B cell (primary cell): Measurements from ENCODE around the gene ABTB2. TPM values are rescaled to one million over a fixed set of nuclear protein-coding genes. Genes with fewer than 3 reads are reported as not detected.

ENCODE experiments used
- ATAC-seq: fragments of 200-7000 bp; cut with Tn5 transposase; one replicate; pipeline ENCODE4 v1.10.0; 2021; ENCODE audit warnings: low read depth, mild to moderate bottlenecking, moderate number of reproducible peaks, moderate library complexity
- CTCF ChIA-PET: fragments of 350-600 bp; sonication (Branson Sonifier 250); formaldehyde crosslinking; loops from one replicate; lab custom pipeline; 2021; ENCODE audit warnings: antibody characterized with exemption, inconsistent platforms; lab: Charles Lee
- POLR2A ChIA-PET: fragments of 350-600 bp; sonication (Branson Sonifier 250); formaldehyde crosslinking; loops from one replicate; lab custom pipeline; 2021; ENCODE audit warnings: antibody characterized with exemption; lab: Charles Lee
- DNase-seq: peaks from one replicate; pipeline ENCODE4 v3.0.0; 2013
- H2AFZ ChIP-seq: 2 replicates; pipeline ENCODE4 v1.6.1; 2012; ENCODE audit warnings: mild to moderate bottlenecking, low read depth, low read length; ENCODE audit not compliant: insufficient read depth, poor library complexity, severe bottlenecking
- H3K27ac ChIP-seq, 2 donors: 1 replicate in 1 of 2; 2 replicates in 1 of 2; pipeline ENCODE4 v1.5.1; 2012 to 2013; ENCODE audit warnings: low read length in 2 of 2, mild to moderate bottlenecking in 2 of 2, moderate library complexity in 1 of 2
- H3K27me3 ChIP-seq, 4 experiments: fragments of 200-600 bp in 1 of 4; sonication (generic) in 1 of 4; replicated peaks in 1 of 4; 1 replicate in 2 of 4; 2 replicates in 2 of 4; pipeline versions ENCODE4 v1.6.1 to v1.7.0; 2013 to 2016; ENCODE audit warnings: low read length in 3 of 4, mild to moderate bottlenecking in 2 of 4, mixed read lengths in 1 of 4, moderate library complexity in 1 of 4; ENCODE audit not compliant: insufficient read depth in 4 of 4, control insufficient read depth in 3 of 4; ENCODE audit errors: control extremely low read depth in 1 of 4
- H3K36me3 ChIP-seq, 2 experiments: replicated peaks in 1 of 2; 1 replicate in 1 of 2; 2 replicates in 1 of 2; pipeline versions ENCODE4 v1.6.1 to v1.7.1; 2013; ENCODE audit warnings: low read length in 1 of 2; ENCODE audit not compliant: insufficient read depth in 2 of 2, control insufficient read depth in 1 of 2; ENCODE audit errors: control extremely low read depth in 1 of 2, extremely low read depth in 1 of 2
- H3K4me1 ChIP-seq, 2 donors: fragments of 200-600 bp in 1 of 2; sonication (generic) in 1 of 2; 1 replicate in 1 of 2; 2 replicates in 1 of 2; pipeline versions ENCODE4 v1.5.1 to v1.6.1; 2013 to 2017; ENCODE audit warnings: low read length in 2 of 2; ENCODE audit not compliant: control insufficient read depth in 2 of 2, insufficient read depth in 2 of 2
- H3K4me2 ChIP-seq: replicated peaks from 2 replicates; pipeline ENCODE3; 2012; ENCODE audit warnings: mild to moderate bottlenecking, low read depth, low read length; ENCODE audit not compliant: poor library complexity, severe bottlenecking
- H3K4me3 ChIP-seq, 5 experiments: fragments of 200-600 bp in 1 of 5; sonication (generic) in 1 of 5; 1 replicate in 3 of 5; 2 replicates in 2 of 5; pipeline versions ENCODE4 v1.5.1 to v1.7.0; 2011 to 2016; ENCODE audit warnings: low read length in 4 of 5, mild to moderate bottlenecking in 4 of 5, low read depth in 2 of 5, control low read depth in 1 of 5, moderate library complexity in 1 of 5; ENCODE audit not compliant: insufficient read depth in 1 of 5; ENCODE audit errors: control extremely low read depth in 1 of 5, extremely low read depth in 1 of 5
- H3K79me2 ChIP-seq: fragments of 200-600 bp; sonication (generic); one replicate; pipeline ENCODE4 v1.6.0; 2016; ENCODE audit warnings: low read length; ENCODE audit not compliant: control insufficient read depth, insufficient read depth
- H3K9ac ChIP-seq: fragments of 200-600 bp; sonication (generic); 2 replicates; pipeline ENCODE4 v1.6.1; 2017; ENCODE audit warnings: mild to moderate bottlenecking, low read length, moderate library complexity
- H3K9me3 ChIP-seq, 3 donors: one replicate each; pipeline versions ENCODE4 v1.6.1 to v1.7.1; 2013; ENCODE audit warnings: low read length in 2 of 3; ENCODE audit not compliant: control insufficient read depth in 2 of 3, insufficient read depth in 1 of 3; ENCODE audit errors: control extremely low read depth in 1 of 3
- H4K20me1 ChIP-seq: 2 replicates; pipeline ENCODE4 v1.6.0; 2012; ENCODE audit warnings: mild to moderate bottlenecking, low read length; ENCODE audit not compliant: insufficient read depth, control insufficient read depth, poor library complexity, severe bottlenecking
- H3K27ac Mint-ChIP-seq: one replicate; pipeline ENCODE4 v1.8.0; 2021; ENCODE audit warnings: mixed read lengths
- H3K27me3 Mint-ChIP-seq: one replicate; pipeline ENCODE4 v1.8.0; 2021; ENCODE audit warnings: mixed read lengths
- H3K4me1 Mint-ChIP-seq: one replicate; pipeline ENCODE4 v1.8.0; 2021; ENCODE audit warnings: mixed read lengths
- H3K4me3 Mint-ChIP-seq: one replicate; pipeline ENCODE4 v1.8.0; 2021; ENCODE audit warnings: mixed read lengths
- H3K9me3 Mint-ChIP-seq: one replicate; pipeline ENCODE4 v1.8.0; 2022; ENCODE audit warnings: mixed read lengths; ENCODE audit not compliant: insufficient read depth
- CTCF ChIP-seq: fragments of 200-600 bp; IDR thresholded peaks from one replicate; pipeline ENCODE4 v1.8.0; 2022; ENCODE audit warnings: antibody characterized with exemption, mild to moderate bottlenecking
- EZH2 ChIP-seq: IDR thresholded peaks from 2 replicates; pipeline ENCODE4 v1.6.1; 2012; ENCODE audit warnings: borderline replicate concordance, low read depth, mild to moderate bottlenecking, moderate library complexity, low read length; ENCODE audit not compliant: insufficient read depth, poor library complexity, severe bottlenecking
- WGBS: methylation state at CpG from one replicate; pipeline ENCODE4 v1.1.5; 2013; ENCODE audit warnings: missing lambda C conversion rate; ENCODE audit not compliant: insufficient coverage; 5-methylcytosine and 5-hydroxymethylcytosine counted together
- intact Hi-C: fragments of 100-400 bp; cut with micrococcal nuclease; formaldehyde crosslinking; loops from one replicate; pipeline ENCODE4 v1.10.0; 2022
- polyA plus RNA-seq: library from polyadenylated mRNA; depleted of rRNA; stranded (reverse); fragments of >200 nt; gene quantifications from 2 replicates; pipeline ENCODE4 v1.2.3, GENCODE V29; 2012
- total RNA-seq, 2 donors: library from RNA; stranded (reverse); fragments of 120-200 nt in 1 of 2; gene quantifications; 1 replicate in 1 of 2; 2 replicates in 1 of 2; pipeline versions ENCODE4 v1.2.3 to v1.2.4, GENCODE V29; 2013 to 2022

ABTB2 gene
- total and polyA plus RNA-seq, 2 donors (not counting 1 experiment from before 2014, with no cell fraction given), result 0.30 to 5.9 TPM

- Histone ChIP-seq H3K4me1 (peaks cover 19 to 26% of the 10 kb centered on the region in 2 donors), H3K4me3 (no peak overlapping the region), H3K4me2 (no peak overlapping the region), H3K27me3 (no peaks in the 10 kb centered on the region), H3K9ac (no peak overlapping the region), H3K27ac (no peak overlapping the region), H2AFZ (no peak overlapping the region), H3K9me3 (no peaks in the 10 kb centered on the region), H4K20me1 (no peaks in the 10 kb centered on the region), H3K36me3 (no peaks in the 10 kb centered on the region), H3K79me2 (no peaks in the 10 kb centered on the region)
- POLR2A ChIA-PET, result no interaction called here
- H3K27me3 Mint-ChIP-seq, result no peaks in the 10 kb centered on the region
- CTCF ChIA-PET, result interaction anchor here (0.6 to 1.1 kb wide), 4 partner anchors 9 to 108 kb away, joined by 3 to 5 read pairs (median 3); no protein-coding TSS in a partner anchor
- 48% methylated on average over 3 of the region's 4 CpGs for WGBS
- no peak for ATAC-seq
- H3K4me3 Mint-ChIP-seq, result no peak overlapping the region
- H3K27ac Mint-ChIP-seq, result peak overlapping the region; percentile 13
- no peak for DNase-seq
- intact Hi-C loops, result no loop called here
- TF ChIP-seq EZH2, result no peak
- H3K9me3 Mint-ChIP-seq, result no peaks in the 10 kb centered on the region
- H3K4me1 Mint-ChIP-seq, result peaks cover 36% of the 10 kb centered on the region
Measured at GRCh38 chr11:34254011-34254410, 103.8 kb downstream of the ABTB2 start.

GRCh38 chr11:34252651-34253050 is 105.2 kb downstream of the ABTB2 start:
- H3K27me3 ChIP-seq, result no peaks in the 10 kb centered on the region
- intact Hi-C loops, result no loop called here
- H3K79me2 ChIP-seq, result no peaks in the 10 kb centered on the region
- Mint-ChIP-seq H3K4me1 (peaks cover 36% of the 10 kb centered on the region), H3K27me3 (no peaks in the 10 kb centered on the region), H3K9me3 (no peaks in the 10 kb centered on the region), H3K27ac (peak overlapping the region; percentile 32), H3K4me3 (peak overlapping the region; percentile 34)
- ATAC-seq, result no peak
- H3K4me1 ChIP-seq, result peaks cover 19 to 26% of the 10 kb centered on the region in 2 donors
- no peaks in the 10 kb centered on the region for H3K9me3 ChIP-seq
- CTCF ChIA-PET, result interaction anchor here (1.0 kb wide), 1 partner anchor 79 kb away, joined by 3 read pairs; no protein-coding TSS in a partner anchor
- H2AFZ ChIP-seq, result peak overlapping the region; percentile 88
- H3K36me3 ChIP-seq, result no peaks in the 10 kb centered on the region
- no peaks in the 10 kb centered on the region for H4K20me1 ChIP-seq
- no peak for DNase-seq
- no peak overlapping the region for H3K4me3 ChIP-seq
- 84% methylated on average over 3 of the region's 3 CpGs for WGBS
- POLR2A ChIA-PET, result no interaction called here
- TF ChIP-seq EZH2 (no peak), CTCF (no peak)
- H3K27ac ChIP-seq, result no peak overlapping the region
- H3K9ac ChIP-seq, result no peak overlapping the region
- H3K4me2 ChIP-seq, result no peak overlapping the region
